ENCODE results near the gene MALL. TPM values are rescaled to one million over a fixed set of nuclear protein-coding genes. Genes with fewer than 3 reads are reported as not detected.

MALL gene
- total and polyA plus RNA-seq, 4 donors, result 41.5 to 123 (median 109) TPM

DNA sequence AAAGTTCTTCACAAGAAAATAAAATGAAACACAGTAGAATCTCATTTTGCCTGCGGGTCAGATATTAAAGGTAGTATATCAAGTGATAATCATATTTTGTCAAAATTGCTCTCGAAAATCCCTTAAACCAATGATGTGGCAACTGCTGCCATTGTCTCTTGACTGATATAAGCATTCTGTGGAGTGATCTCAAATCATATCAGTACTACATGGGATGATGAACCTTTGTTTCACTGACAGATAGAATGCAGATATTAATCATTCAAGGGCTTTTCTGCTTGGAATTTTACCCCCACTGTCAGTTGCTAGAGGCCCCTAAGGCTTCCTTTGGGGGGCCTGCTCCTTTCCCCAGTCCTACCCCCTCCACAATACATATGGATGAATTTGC lies 31.3 kb upstream of the MALL start:
- H3K36me3 ChIP-seq (ENCODE audit: control insufficient read depth in 4 of 4, insufficient read depth in 4 of 4, low read length in 4 of 4), result peaks cover 0 to 4% (median 1%) of the 10 kb centered on the region in 4 donors
- peaks cover 0 to 8% (median 0%) of the 10 kb centered on the region in 5 donors for H3K4me1 ChIP-seq (ENCODE audit: control insufficient read depth in 5 of 5, insufficient read depth in 5 of 5, low read length in 5 of 5)
- H3K9me3 ChIP-seq (ENCODE audit: control insufficient read depth in 4 of 4, insufficient read depth in 3 of 4, low read length in 3 of 4), result peaks cover 0 to 3% (median 0%) of the 10 kb centered on the region in 4 donors
- no peaks in the 10 kb centered on the region for H3K27me3 ChIP-seq (ENCODE audit: control insufficient read depth in 3 of 3, insufficient read depth in 3 of 3, low read length in 2 of 3)
- no peak for TF ChIP-seq CTCF (IDR thresholded peaks at IDR 0.05; ENCODE audit: control extremely low read depth, extremely low read depth)
- DNase-seq, result no peak
- no peak overlapping the region for H3K9ac ChIP-seq (ENCODE audit: insufficient read depth in 1 of 2, low read length in 2 of 2)
- no peak overlapping the region for H3K27ac ChIP-seq (ENCODE audit: low read depth in 1 of 2, low read length in 1 of 2)
- 91% methylated on average over 2 of the region's 2 CpGs for WGBS, 2 donors
- no peak for ATAC-seq (ENCODE audit: insufficient read depth, low FRiP score)
- no peak overlapping the region for H3K4me3 ChIP-seq

DNA sequence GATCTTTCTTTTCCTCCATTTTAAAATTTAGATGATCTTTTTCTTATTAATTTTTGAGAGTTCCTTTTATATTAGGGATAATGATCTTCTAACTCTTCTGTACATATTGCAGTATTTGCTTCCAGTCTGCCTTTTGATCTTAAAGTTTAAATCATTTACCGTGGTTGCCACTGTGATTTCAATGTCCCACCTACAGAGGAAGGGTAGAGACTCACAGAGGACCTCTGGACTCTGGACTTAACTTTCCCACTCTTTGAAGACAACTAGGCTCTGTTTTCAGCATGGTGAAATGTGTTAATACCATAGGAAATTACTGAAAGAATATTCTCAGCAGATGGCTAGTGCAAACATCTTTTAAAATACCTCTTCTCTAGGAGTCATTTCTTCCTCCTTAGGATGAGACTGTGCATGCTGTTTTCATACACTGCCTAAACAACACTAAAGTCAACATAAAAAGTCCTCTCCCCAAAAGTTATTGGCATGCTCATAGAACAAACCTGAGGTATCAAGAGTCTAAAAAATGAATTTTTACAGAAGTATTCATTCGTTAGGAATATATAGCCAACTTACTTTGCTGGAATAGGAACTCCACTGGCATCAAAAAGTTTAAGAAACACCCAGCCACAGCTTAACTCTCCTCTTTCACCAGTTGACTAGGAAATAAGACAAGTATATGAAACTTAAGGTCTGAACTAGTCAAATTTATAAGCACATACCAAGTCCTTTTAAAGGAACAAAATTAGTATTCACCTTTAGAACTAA lies 30.7 kb upstream of the MALL start:
- ATAC-seq (ENCODE audit: insufficient read depth, low FRiP score), result no peak

DNA sequence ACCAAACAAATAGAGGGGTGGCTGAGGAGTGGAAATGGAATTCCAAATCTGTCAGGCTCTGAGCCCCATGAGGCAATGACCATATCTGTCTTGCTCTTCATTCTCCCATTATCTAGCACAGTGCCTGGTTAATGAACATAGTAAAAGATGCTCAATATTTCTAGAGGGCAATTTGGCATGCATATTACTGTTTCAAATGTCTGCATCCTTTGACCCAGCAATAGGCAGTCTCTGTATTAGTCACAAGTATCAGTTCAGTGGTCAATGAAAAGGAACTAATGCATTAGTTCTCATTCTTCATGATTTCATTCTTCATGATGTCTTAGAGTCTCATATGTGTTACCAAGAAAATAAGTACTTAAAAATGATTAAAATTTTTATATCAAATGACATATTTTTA lies 28.4 kb upstream of the MALL start:
- Histone ChIP-seq H3K4me3 (no peak overlapping the region), H3K27me3 (ENCODE audit: control insufficient read depth in 3 of 3, insufficient read depth in 3 of 3, low read length in 2 of 3) (no peaks in the 10 kb centered on the region), H3K36me3 (ENCODE audit: control insufficient read depth in 4 of 4, insufficient read depth in 4 of 4, low read length in 4 of 4) (peaks cover 0 to 4% (median 1%) of the 10 kb centered on the region in 4 donors), H3K9ac (ENCODE audit: insufficient read depth in 1 of 2, low read length in 2 of 2) (no peak overlapping the region), H3K27ac (ENCODE audit: low read depth in 1 of 2, low read length in 1 of 2) (no peak overlapping the region), H3K9me3 (ENCODE audit: control insufficient read depth in 4 of 4, insufficient read depth in 3 of 4, low read length in 3 of 4) (peaks cover 0 to 3% (median 0%) of the 10 kb centered on the region in 4 donors), H3K4me1 (ENCODE audit: control insufficient read depth in 5 of 5, insufficient read depth in 5 of 5, low read length in 5 of 5) (peaks cover 0 to 3% (median 0%) of the 10 kb centered on the region in 5 donors)
- ATAC-seq (ENCODE audit: insufficient read depth, low FRiP score) (no peak), DNase-seq (no peak)
- no peak for TF ChIP-seq CTCF (IDR thresholded peaks at IDR 0.05; ENCODE audit: control extremely low read depth, extremely low read depth)

More for the DNA sequence above, 30.7 kb upstream of the MALL start:
- H3K27me3 ChIP-seq (ENCODE audit: control insufficient read depth in 3 of 3, insufficient read depth in 3 of 3, low read length in 2 of 3), result no peaks in the 10 kb centered on the region
- no peak for DNase-seq
- no peak overlapping the region for H3K9ac ChIP-seq (ENCODE audit: insufficient read depth in 1 of 2, low read length in 2 of 2)
- peaks cover 0 to 3% (median 0%) of the 10 kb centered on the region in 4 donors for H3K9me3 ChIP-seq (ENCODE audit: control insufficient read depth in 4 of 4, insufficient read depth in 3 of 4, low read length in 3 of 4)
- 92% methylated on average over 2 of the region's 2 CpGs for WGBS, 2 donors
- peaks cover 0 to 8% (median 0%) of the 10 kb centered on the region in 5 donors for H3K4me1 ChIP-seq (ENCODE audit: control insufficient read depth in 5 of 5, insufficient read depth in 5 of 5, low read length in 5 of 5)
- H3K4me3 ChIP-seq, result no peak overlapping the region
- no peak overlapping the region for H3K27ac ChIP-seq (ENCODE audit: low read depth in 1 of 2, low read length in 1 of 2)
- H3K36me3 ChIP-seq (ENCODE audit: control insufficient read depth in 4 of 4, insufficient read depth in 4 of 4, low read length in 4 of 4), result peaks cover 0 to 4% (median 1%) of the 10 kb centered on the region in 4 donors
- no peak for TF ChIP-seq CTCF (IDR thresholded peaks at IDR 0.05; ENCODE audit: control extremely low read depth, extremely low read depth)
